Measurements from ENCODE around the gene OR2M3.
"Not testable (repeated sequence)": the region's sequence is repeated elsewhere in the genome, so short reads cannot be mapped to it uniquely, and the experiment has no call there.

Gene OR2M3

DNA sequence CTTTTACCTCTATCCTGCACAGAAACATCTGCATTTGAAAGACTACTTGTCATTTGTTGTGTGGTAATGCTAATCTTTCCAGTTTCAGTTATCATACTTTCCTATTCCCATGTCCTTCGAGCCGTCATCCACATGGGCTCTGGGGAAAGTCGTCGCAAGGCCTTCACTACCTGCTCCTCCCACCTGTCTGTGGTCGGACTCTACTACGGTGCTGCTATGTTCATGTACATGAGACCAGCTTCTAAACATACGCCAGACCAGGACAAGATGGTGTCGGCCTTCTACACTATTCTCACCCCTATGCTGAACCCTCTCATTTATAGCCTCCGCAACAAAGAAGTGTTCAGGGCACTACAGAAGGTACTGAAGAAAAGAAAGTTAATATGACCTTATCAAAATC, 42.4 kb downstream of the OR2M3 start:
- H3K36me3 ChIP-seq (ENCODE audit: insufficient read depth, low read length) = no peaks in the 10 kb centered on the region
- H3K4me2 ChIP-seq (ENCODE audit: low read length) = no peak overlapping the region
- H2AFZ ChIP-seq (ENCODE audit: low read length) = no peak overlapping the region
- H3K27me3 ChIP-seq (ENCODE audit: insufficient read depth, low read length) = no peaks in the 10 kb centered on the region
- no peak overlapping the region for H3K27ac ChIP-seq (ENCODE audit: low read depth, low read length, poor library complexity, severe bottlenecking)
- H4K20me1 ChIP-seq (ENCODE audit: insufficient read depth, low read length) = no peaks in the 10 kb centered on the region
- no peaks in the 10 kb centered on the region for H3K9me2 ChIP-seq (ENCODE audit: low read depth, low read length)
- H3K4me1 ChIP-seq (ENCODE audit: insufficient read depth, low read length, severe bottlenecking) = no peaks in the 10 kb centered on the region
- no peak overlapping the region for H3K4me3 ChIP-seq (ENCODE audit: low read depth, low read length, poor library complexity, severe bottlenecking)
- H3F3A ChIP-seq (ENCODE audit: insufficient read depth, low read length) = no peaks in the 10 kb centered on the region
- no peak for TF ChIP-seq EZH2 (IDR thresholded peaks at IDR 0.05; ENCODE audit: borderline replicate concordance, low read length)
- no peaks in the 10 kb centered on the region for H3K9me3 ChIP-seq (ENCODE audit: low read length)
- no peak overlapping the region for H3K9ac ChIP-seq (ENCODE audit: low read length)
- H3K79me2 ChIP-seq (ENCODE audit: insufficient read depth, low read length) = no peaks in the 10 kb centered on the region

DNA sequence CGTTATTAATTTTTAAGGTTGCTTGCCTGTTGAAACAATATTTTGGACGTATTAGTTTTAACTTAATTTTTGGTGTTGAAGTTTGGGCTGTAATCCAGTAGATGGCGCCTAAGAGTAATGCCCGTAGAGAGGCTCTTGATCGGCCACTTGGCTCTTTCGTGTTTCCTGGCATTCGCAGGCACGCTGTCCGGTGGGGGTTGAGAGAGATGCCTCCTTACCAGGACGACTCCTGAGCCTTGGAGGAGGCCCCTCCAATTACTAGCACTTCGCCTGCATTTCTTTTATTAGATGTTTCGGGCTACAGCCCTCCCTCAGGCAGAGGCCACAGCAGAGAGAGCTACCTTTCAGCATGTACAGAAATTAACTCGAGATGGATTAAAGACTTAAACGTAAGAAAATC, 46.1 kb downstream of the OR2M3 start:
- H3F3A ChIP-seq (ENCODE audit: insufficient read depth, low read length) = no peaks in the 10 kb centered on the region
- no peak overlapping the region for H3K9ac ChIP-seq (ENCODE audit: low read length)
- H3K4me2 ChIP-seq (ENCODE audit: low read length) = no peak overlapping the region
- no peaks in the 10 kb centered on the region for H4K20me1 ChIP-seq (ENCODE audit: insufficient read depth, low read length)
- no peaks in the 10 kb centered on the region for H3K9me3 ChIP-seq (ENCODE audit: low read length)
- no peak overlapping the region for H2AFZ ChIP-seq (ENCODE audit: low read length)
- H3K27ac ChIP-seq (ENCODE audit: low read depth, low read length, poor library complexity, severe bottlenecking) = no peak overlapping the region
- H3K4me1 ChIP-seq (ENCODE audit: insufficient read depth, low read length, severe bottlenecking) = no peaks in the 10 kb centered on the region
- TF ChIP-seq, protein P1, sequence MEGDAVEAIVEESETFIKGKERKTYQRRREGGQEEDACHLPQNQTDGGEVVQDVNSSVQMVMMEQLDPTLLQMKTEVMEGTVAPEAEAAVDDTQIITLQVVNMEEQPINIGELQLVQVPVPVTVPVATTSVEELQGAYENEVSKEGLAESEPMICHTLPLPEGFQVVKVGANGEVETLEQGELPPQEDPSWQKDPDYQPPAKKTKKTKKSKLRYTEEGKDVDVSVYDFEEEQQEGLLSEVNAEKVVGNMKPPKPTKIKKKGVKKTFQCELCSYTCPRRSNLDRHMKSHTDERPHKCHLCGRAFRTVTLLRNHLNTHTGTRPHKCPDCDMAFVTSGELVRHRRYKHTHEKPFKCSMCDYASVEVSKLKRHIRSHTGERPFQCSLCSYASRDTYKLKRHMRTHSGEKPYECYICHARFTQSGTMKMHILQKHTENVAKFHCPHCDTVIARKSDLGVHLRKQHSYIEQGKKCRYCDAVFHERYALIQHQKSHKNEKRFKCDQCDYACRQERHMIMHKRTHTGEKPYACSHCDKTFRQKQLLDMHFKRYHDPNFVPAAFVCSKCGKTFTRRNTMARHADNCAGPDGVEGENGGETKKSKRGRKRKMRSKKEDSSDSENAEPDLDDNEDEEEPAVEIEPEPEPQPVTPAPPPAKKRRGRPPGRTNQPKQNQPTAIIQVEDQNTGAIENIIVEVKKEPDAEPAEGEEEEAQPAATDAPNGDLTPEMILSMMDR (IDR thresholded peaks at IDR 0.05; ENCODE audit: low read length) = peak; percentile 64
- no peak for TF ChIP-seq EZH2 (IDR thresholded peaks at IDR 0.05; ENCODE audit: borderline replicate concordance, low read length)
- H3K36me3 ChIP-seq (ENCODE audit: insufficient read depth, low read length) = no peaks in the 10 kb centered on the region
- H3K9me2 ChIP-seq (ENCODE audit: low read depth, low read length) = no peaks in the 10 kb centered on the region
- no peaks in the 10 kb centered on the region for H3K27me3 ChIP-seq (ENCODE audit: insufficient read depth, low read length)
- no peak overlapping the region for H3K4me3 ChIP-seq (ENCODE audit: low read depth, low read length, poor library complexity, severe bottlenecking)
- H3K79me2 ChIP-seq (ENCODE audit: insufficient read depth, low read length) = no peaks in the 10 kb centered on the region

DNA sequence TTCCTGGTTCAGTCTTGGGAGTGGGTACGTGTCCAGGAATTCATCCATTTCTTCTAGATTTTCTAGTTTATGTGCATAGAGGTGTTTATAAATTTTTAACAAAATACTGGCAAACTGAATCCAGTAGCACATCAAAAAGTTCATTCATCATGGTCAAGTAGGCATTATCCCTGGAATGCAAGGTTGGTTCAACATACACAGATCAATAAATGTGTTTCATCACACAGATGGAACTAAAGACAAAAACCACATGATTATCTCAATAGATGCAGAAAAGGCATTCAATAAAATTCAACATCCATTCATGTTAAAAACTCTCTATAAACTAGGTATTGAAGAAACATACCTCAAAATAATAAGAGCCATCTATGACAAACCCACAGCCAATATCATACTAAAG, 62.2 kb downstream of the OR2M3 start:
- not testable (repeated sequence) for H3K9me3 ChIP-seq (ENCODE audit: low read length); H3K27ac ChIP-seq (ENCODE audit: low read depth, low read length, poor library complexity, severe bottlenecking)

More for the DNA sequence above, 62.2 kb downstream of the OR2M3 start:
- not testable (repeated sequence) for H3K79me2 ChIP-seq (ENCODE audit: insufficient read depth, low read length); H3K4me2 ChIP-seq (ENCODE audit: low read length); H3K9ac ChIP-seq (ENCODE audit: low read length); H3K9me2 ChIP-seq (ENCODE audit: low read depth, low read length); H4K20me1 ChIP-seq (ENCODE audit: insufficient read depth, low read length); H3F3A ChIP-seq (ENCODE audit: insufficient read depth, low read length); H3K4me3 ChIP-seq (ENCODE audit: low read depth, low read length, poor library complexity, severe bottlenecking); H3K27me3 ChIP-seq (ENCODE audit: insufficient read depth, low read length); H3K4me1 ChIP-seq (ENCODE audit: insufficient read depth, low read length, severe bottlenecking); H2AFZ ChIP-seq (ENCODE audit: low read length); H3K36me3 ChIP-seq (ENCODE audit: insufficient read depth, low read length)

All from OCI-LY1 (cell line).